Suprapubic skin (tissue), 3 donors: Measurements from ENCODE around the gene SMC4.

Source experiments
- POLR2AphosphoS5 ChIP-seq, 3 donors: sonication (generic); formaldehyde crosslinking; IDR thresholded peaks; one replicate each; pipeline ENCODE4 v1.6.1; 2017; ENCODE audit warnings: antibody characterized with exemption in 3 of 3
- TF ChIP-seq, protein P1 (sequence below), 2 donors: fragments of 200-600 bp in 1 of 2; fragments of 450-650 bp in 1 of 2; sonication (generic) in 1 of 2; IDR thresholded peaks; one replicate each; pipeline ENCODE4 v1.5.1; 2016 to 2019; ENCODE audit warnings: antibody characterized with exemption in 2 of 2, mild to moderate bottlenecking in 1 of 2, moderate library complexity in 1 of 2

- TF ChIP-seq, protein P1, sequence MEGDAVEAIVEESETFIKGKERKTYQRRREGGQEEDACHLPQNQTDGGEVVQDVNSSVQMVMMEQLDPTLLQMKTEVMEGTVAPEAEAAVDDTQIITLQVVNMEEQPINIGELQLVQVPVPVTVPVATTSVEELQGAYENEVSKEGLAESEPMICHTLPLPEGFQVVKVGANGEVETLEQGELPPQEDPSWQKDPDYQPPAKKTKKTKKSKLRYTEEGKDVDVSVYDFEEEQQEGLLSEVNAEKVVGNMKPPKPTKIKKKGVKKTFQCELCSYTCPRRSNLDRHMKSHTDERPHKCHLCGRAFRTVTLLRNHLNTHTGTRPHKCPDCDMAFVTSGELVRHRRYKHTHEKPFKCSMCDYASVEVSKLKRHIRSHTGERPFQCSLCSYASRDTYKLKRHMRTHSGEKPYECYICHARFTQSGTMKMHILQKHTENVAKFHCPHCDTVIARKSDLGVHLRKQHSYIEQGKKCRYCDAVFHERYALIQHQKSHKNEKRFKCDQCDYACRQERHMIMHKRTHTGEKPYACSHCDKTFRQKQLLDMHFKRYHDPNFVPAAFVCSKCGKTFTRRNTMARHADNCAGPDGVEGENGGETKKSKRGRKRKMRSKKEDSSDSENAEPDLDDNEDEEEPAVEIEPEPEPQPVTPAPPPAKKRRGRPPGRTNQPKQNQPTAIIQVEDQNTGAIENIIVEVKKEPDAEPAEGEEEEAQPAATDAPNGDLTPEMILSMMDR (IDR thresholded peaks at IDR 0.05): no peak
- TF ChIP-seq POLR2AphosphoS5 (IDR thresholded peaks at IDR 0.05): no peak
Measured at GRCh38 chr3:160460033-160460432, 60.6 kb downstream of the SMC4 start.
